BLaER1 treated with 17β-estradiol and CSF1 and Interleukin-3, amounts not matched to agents 10 nM and 100 nM (cell line): Measurements from ENCODE around the gene OBP2A.

ENCODE experiments used
- H3K27ac ChIP-seq, 11 experiments: shearing (Covaris generic); formaldehyde crosslinking; 2 replicates each; pipeline ENCODE4 v1.8.1; 2022
- H3K27me3 ChIP-seq, 11 experiments: shearing (Covaris generic); formaldehyde crosslinking; 2 replicates each; pipeline ENCODE4 v1.8.1; 2022
- H3K36me3 ChIP-seq, 11 experiments: shearing (Covaris generic); formaldehyde crosslinking; 2 replicates each; pipeline ENCODE4 v1.8.1; 2022
- H3K4me1 ChIP-seq, 10 experiments: shearing (Covaris generic); formaldehyde crosslinking; 2 replicates each; pipeline ENCODE4 v1.8.1; 2022
- H3K4me2 ChIP-seq, 11 experiments: shearing (Covaris generic); formaldehyde crosslinking; 2 replicates each; pipeline ENCODE4 v1.8.1; 2022
- H3K4me3 ChIP-seq, 10 experiments: shearing (Covaris generic); formaldehyde crosslinking; 2 replicates each; pipeline ENCODE4 v1.8.1; 2022
- H3K9ac ChIP-seq, 11 experiments: shearing (Covaris generic); formaldehyde crosslinking; 2 replicates each; pipeline ENCODE4 v1.8.1; 2022
- H3K9me3 ChIP-seq, 11 experiments: shearing (Covaris generic); formaldehyde crosslinking; replicated peaks in 1 of 11; 2 replicates each; pipeline ENCODE4 v1.8.1; 2022
- H4K20me1 ChIP-seq, 11 experiments: shearing (Covaris generic); formaldehyde crosslinking; 2 replicates each; pipeline ENCODE4 v1.8.1; 2022
- Cebpa-rat ChIP-seq, 11 experiments: shearing (Covaris generic); IDR thresholded peaks; 2 replicates each; pipeline ENCODE4 v1.8.1; 2022

Gene OBP2A

GRCh38 chr9:135502168-135502872 lies 43.6 kb upstream of the OBP2A start:
- H3K36me3 ChIP-seq, result peaks cover 23 to 48% (median 44%) of the 10 kb centered on the region in 11 experiments

GRCh38 chr9:135502873-135503321 lies 43.0 kb upstream of the OBP2A start:
- no peak overlapping the region for H3K27ac ChIP-seq
- peaks cover 23 to 48% (median 44%) of the 10 kb centered on the region in 11 experiments for H3K36me3 ChIP-seq
- no peaks in the 10 kb centered on the region for H3K27me3 ChIP-seq
- peaks cover 18 to 37% (median 29%) of the 10 kb centered on the region in 10 experiments for H3K4me1 ChIP-seq
- TF ChIP-seq Cebpa-rat (IDR thresholded peaks at IDR 0.05), result no peak
- H3K9me3 ChIP-seq, result peaks cover 0 to 5% (median 0%) of the 10 kb centered on the region in 11 experiments; a peak in 6 of 22 replicates
- H3K4me2 ChIP-seq, result peak overlapping the region in 7 of 11 experiments; percentile 98 to 100 (median 99); a peak in 8 of 22 replicates
- H4K20me1 ChIP-seq, result peaks cover 31 to 71% (median 55%) of the 10 kb centered on the region in 11 experiments; a peak in 21 of 22 replicates
- H3K9ac ChIP-seq, result peak overlapping the region in 4 of 11 experiments; percentile 17 to 97 (median 94); a peak in 3 of 22 replicates
- H3K4me3 ChIP-seq, result peak overlapping the region in 2 of 10 experiments; percentile 23 to 28; a peak in 1 of 20 replicates

More at GRCh38 chr9:135502168-135502872, 43.6 kb upstream of the OBP2A start:
- H4K20me1 ChIP-seq, result peaks cover 31 to 71% (median 55%) of the 10 kb centered on the region in 11 experiments; a peak in 21 of 22 replicates
- peak overlapping the region; percentile 90 to 99 (median 95); a peak in 20 of 22 replicates for H3K9ac ChIP-seq
- H3K4me3 ChIP-seq, result peak overlapping the region in 9 of 10 experiments; percentile 87 to 99 (median 97); a peak in 15 of 20 replicates
- peaks cover 18 to 37% (median 29%) of the 10 kb centered on the region in 10 experiments for H3K4me1 ChIP-seq
- no peak for TF ChIP-seq Cebpa-rat (IDR thresholded peaks at IDR 0.05)
- H3K9me3 ChIP-seq, result no peaks in the 10 kb centered on the region
- no peaks in the 10 kb centered on the region for H3K27me3 ChIP-seq
- H3K4me2 ChIP-seq, result peak overlapping the region; percentile 98 to 100 (median 99)
- 0 out of 22 replicates have a peak overlapping the region, but pooled peaks of 1 of the 11 experiments have one; percentile 93 for H3K27ac ChIP-seq

- H3K4me1 ChIP-seq, result peaks cover 18 to 37% (median 29%) of the 10 kb centered on the region in 10 experiments
- H3K27me3 ChIP-seq, result no peaks in the 10 kb centered on the region
- H3K4me3 ChIP-seq, result no peak overlapping the region
- H3K9me3 ChIP-seq, result peaks cover 4 to 12% (median 6%) of the 10 kb centered on the region in 11 experiments
- H3K9ac ChIP-seq, result no peak overlapping the region
- no peak overlapping the region for H3K27ac ChIP-seq
- peaks cover 23 to 48% (median 44%) of the 10 kb centered on the region in 11 experiments for H3K36me3 ChIP-seq
- no peak overlapping the region for H3K4me2 ChIP-seq
- H4K20me1 ChIP-seq, result peaks cover 31 to 71% (median 55%) of the 10 kb centered on the region in 11 experiments; a peak in 21 of 22 replicates
- TF ChIP-seq Cebpa-rat (IDR thresholded peaks at IDR 0.05), result no peak
Observed at GRCh38 chr9:135503371-135504261, 42.3 kb upstream of the OBP2A start.

GRCh38 chr9:135504262-135505243 lies 41.4 kb upstream of the OBP2A start:
- Histone ChIP-seq H4K20me1 (peaks cover 31 to 66% (median 52%) of the 10 kb centered on the region in 11 experiments; a peak in 21 of 22 replicates), H3K27me3 (no peaks in the 10 kb centered on the region), H3K27ac (no peak overlapping the region), H3K36me3 (peaks cover 23 to 48% (median 44%) of the 10 kb centered on the region in 11 experiments), H3K4me2 (no peak overlapping the region; a peak in 1 of 22 replicates), H3K9ac (no peak overlapping the region), H3K4me1 (peaks cover 11 to 29% (median 20%) of the 10 kb centered on the region in 10 experiments), H3K9me3 (peaks cover 13 to 21% (median 15%) of the 10 kb centered on the region in 11 experiments), H3K4me3 (no peak overlapping the region)
- TF ChIP-seq Cebpa-rat (IDR thresholded peaks at IDR 0.05), result no peak

- H3K9ac ChIP-seq, result no peak overlapping the region
- peaks cover 11 to 25% (median 16%) of the 10 kb centered on the region in 10 experiments for H3K4me1 ChIP-seq
- H3K4me2 ChIP-seq, result no peak overlapping the region
- H3K4me3 ChIP-seq, result no peak overlapping the region
- H3K9me3 ChIP-seq, result peaks cover 15 to 26% (median 19%) of the 10 kb centered on the region in 11 experiments
- H3K27me3 ChIP-seq, result no peaks in the 10 kb centered on the region
- H3K27ac ChIP-seq, result no peak overlapping the region
- peaks cover 23 to 48% (median 44%) of the 10 kb centered on the region in 11 experiments for H3K36me3 ChIP-seq
- peaks cover 31 to 66% (median 52%) of the 10 kb centered on the region in 11 experiments; a peak in 21 of 22 replicates for H4K20me1 ChIP-seq
- TF ChIP-seq Cebpa-rat (IDR thresholded peaks at IDR 0.05), result no peak
Observed at GRCh38 chr9:135505406-135506187, 40.3 kb upstream of the OBP2A start.

- H3K9me3 ChIP-seq, result peaks cover 15 to 26% (median 19%) of the 10 kb centered on the region in 11 experiments
- H3K4me2 ChIP-seq, result no peak overlapping the region
- no peak for TF ChIP-seq Cebpa-rat (IDR thresholded peaks at IDR 0.05)
- peaks cover 23 to 45% (median 43%) of the 10 kb centered on the region in 11 experiments for H3K36me3 ChIP-seq
- H3K27me3 ChIP-seq, result no peaks in the 10 kb centered on the region
- no peak overlapping the region for H3K4me3 ChIP-seq
- no peak overlapping the region for H3K9ac ChIP-seq
- no peak overlapping the region for H3K27ac ChIP-seq
- peaks cover 31 to 61% (median 46%) of the 10 kb centered on the region in 11 experiments; a peak in 21 of 22 replicates for H4K20me1 ChIP-seq
- H3K4me1 ChIP-seq, result peaks cover 11 to 31% (median 17%) of the 10 kb centered on the region in 10 experiments
Observed at GRCh38 chr9:135506327-135507103, 39.4 kb upstream of the OBP2A start.
